ENCODE measurements around the gene ATAD2B. TPM values are rescaled to one million over a fixed set of nuclear protein-coding genes. Genes with fewer than 3 reads are reported as not detected.

ATAD2B gene
- total RNA-seq, 4 donors from 2014 or later: 22.9 to 34.9 (median 28.5) TPM

GRCh38 chr2:23843051-23843976 lies 83.6 kb downstream of the ATAD2B start:
- no peak for TF ChIP-seq CTCF (IDR thresholded peaks at IDR 0.05; ENCODE audit: low read depth)

- no peak for TF ChIP-seq CTCF (IDR thresholded peaks at IDR 0.05; ENCODE audit: low read depth)
Measured at GRCh38 chr2:23839919-23840578, 86.9 kb downstream of the ATAD2B start.

GRCh38 chr2:23838996-23839395 lies 87.9 kb downstream of the ATAD2B start:
- TF ChIP-seq CTCF (IDR thresholded peaks at IDR 0.05; ENCODE audit: low read depth): no peak

GRCh38 chr2:23838581-23838980 lies 88.3 kb downstream of the ATAD2B start:
- no peak for TF ChIP-seq CTCF (IDR thresholded peaks at IDR 0.05; ENCODE audit: low read depth)

- TF ChIP-seq CTCF (IDR thresholded peaks at IDR 0.05; ENCODE audit: low read depth): no peak
Measured at GRCh38 chr2:23837871-23838270, 89.1 kb downstream of the ATAD2B start.

- no peak for TF ChIP-seq CTCF (IDR thresholded peaks at IDR 0.05; ENCODE audit: low read depth)
Measured at GRCh38 chr2:23836971-23837565, 89.9 kb downstream of the ATAD2B start.

GRCh38 chr2:23836505-23836904 lies 90.4 kb downstream of the ATAD2B start:
- TF ChIP-seq CTCF (IDR thresholded peaks at IDR 0.05; ENCODE audit: low read depth): no peak
